Activated T-helper 9 cell treated with anti-CD3 and anti-CD28 coated beads, Interleukin-2, amount 50 U/mL, for 16 hours (primary cell): Measurements from ENCODE around the gene PRKCG.
A peak's percentile ranks its signal among the peaks of the same experiment; 100 is the strongest.
"Not testable (repeated sequence)": the region's sequence is repeated elsewhere in the genome, so short reads cannot be mapped to it uniquely, and the experiment has no call there.

Source experiments
- DNase-seq: peaks from one replicate; pipeline ENCODE4 v3.0.0-alpha.2; 2020; ENCODE audit warnings: low read depth

PRKCG gene

DNA sequence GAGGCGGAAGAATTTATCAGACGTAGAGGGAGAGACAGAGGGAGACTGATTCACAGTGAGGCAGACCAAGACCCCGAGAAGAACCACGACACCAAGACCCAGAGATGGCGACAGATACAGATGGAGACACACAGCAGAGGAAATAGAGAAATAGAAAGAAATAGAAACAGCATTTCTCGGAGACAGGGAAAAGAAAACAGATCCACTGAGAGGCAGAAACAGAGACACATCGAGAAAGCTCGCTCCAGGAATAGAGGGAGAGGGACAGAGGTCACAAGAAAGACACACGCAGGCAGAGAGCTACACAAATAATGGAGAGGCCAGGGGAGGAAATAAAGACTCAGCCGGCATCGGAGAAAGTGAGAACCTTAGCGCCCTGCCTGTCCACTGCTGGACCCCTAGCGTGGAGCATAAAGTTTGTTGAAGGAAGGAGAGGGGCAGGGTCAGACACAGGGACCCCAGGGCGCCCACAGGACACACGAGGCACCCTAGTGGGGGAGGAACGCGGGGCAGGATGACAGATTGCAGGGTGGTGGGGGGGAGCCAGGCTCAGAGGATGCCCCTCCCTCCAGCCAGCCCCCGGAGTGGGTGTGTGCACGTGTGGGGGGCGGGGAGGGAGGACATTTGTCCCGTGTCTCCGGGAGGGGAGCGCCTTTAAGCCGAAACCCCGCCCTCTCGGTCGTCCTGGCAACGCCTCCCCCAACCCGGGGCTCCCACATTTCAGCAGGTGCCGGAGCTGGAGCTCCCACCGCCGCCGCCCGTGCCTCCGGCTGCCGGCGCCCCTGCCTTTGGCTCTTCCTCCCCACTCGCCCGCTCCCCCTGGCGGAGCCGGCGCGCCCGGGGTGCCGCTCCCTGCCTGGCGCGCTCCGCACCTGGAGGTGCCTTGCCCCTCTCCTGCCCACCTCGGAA lies at the start of gene PRKCG:
PRKCG (plus strand) TSS at position 716 of the 909 bp plus-strand sequence. CDS start 298 bp downstream, outside the sequence.
- DNase-seq = peak; percentile 45

DNA sequence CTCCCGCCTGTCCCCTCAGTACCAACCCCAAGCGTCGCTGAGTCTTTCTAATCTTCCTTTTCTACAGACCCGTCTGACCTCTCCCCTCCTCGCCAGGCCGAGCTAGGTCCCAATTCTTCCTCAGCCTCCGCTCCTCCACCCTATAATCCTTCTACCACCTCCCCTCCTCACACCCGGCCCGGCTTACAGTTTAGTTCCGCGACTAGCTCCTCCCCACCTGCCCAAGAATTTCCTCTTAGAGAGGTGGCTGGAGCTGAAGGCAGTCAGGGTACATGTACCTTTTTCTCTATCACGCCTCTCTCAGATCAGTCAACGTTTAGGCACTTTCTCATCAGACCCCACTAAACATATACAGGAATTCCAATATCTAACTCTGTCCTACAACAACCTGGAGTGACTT lies 49.1 kb upstream of the PRKCG start:
- DNase-seq = not testable (repeated sequence)

DNA sequence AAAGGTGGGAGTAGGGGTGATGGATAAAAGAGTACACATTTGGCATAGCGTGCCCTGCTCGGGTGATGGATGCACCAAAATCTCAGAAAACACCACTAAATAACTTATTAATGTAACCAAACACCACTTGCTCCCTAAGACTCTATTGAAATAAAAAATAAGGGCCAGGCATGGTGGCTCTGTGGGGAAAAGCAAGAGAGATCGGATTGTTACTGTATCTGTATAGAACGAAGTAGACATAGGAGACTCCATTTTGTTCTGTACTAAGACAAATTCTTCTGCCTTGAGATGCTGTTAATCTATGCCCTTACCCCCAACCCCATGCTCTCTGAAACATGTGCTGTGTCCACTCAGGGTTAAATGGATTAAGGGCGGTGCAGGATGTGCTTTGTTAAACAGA lies 43.6 kb upstream of the PRKCG start:
- DNase-seq = not testable (repeated sequence)

DNA sequence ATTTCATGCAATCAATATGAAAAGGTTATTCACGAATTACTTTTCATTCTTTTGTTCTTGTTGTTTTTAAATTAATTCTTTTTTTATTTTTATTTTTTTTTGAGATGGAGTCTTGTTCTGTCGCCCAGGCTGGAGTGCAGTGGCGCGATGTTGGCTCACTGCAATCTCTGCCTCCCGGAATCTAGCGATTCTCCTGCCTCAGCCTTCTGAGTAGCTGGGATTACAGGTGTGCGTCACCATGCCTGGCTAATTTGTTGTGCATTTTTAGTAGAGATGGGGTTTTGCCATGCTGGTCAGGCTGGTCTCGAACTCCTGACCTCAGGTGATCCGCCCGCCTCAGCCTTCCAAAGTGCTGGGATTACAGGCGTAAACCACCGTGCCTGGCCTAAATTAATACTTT lies 41.8 kb upstream of the PRKCG start:
- DNase-seq = not testable (repeated sequence)

DNA sequence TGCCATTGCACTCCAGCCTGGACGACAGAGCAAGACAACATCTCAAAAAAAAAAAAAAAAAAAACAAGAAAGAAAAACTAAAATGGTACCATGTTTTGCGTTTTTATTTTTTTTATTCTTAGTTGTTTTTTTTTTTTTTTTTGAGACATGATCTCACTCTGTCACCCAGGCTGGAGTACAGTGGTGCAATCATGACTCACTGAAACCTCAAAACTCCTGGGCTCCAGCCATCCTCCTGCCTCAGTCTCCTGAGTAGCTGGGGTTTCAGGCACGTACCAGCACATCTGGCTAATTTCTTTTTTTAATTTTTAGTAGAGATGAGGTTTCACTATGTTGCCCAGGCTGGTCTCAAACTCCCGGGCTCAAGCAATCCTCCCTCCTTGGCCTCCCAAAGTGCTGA lies 41.1 kb upstream of the PRKCG start:
- not testable (repeated sequence) for DNase-seq

DNA sequence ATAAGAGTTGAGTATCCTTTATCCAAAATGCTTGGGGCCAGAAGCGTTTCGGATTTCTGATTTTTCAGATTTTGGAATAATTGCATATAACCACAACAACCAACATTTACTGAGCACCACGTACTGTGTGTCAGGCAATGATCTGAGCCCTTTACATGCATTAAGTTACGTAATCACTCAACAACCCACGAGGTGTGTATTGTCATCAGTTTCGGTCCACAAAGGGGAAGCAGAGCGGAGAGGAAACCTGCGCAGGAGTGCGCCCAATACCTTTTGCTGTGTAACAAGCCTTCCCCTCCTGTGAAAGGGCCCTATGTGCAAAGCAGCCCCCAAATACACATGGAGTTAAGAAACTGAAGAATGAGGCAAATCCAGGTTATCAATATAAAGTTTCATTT lies 37.1 kb upstream of the PRKCG start:
- DNase-seq = no peak

DNA sequence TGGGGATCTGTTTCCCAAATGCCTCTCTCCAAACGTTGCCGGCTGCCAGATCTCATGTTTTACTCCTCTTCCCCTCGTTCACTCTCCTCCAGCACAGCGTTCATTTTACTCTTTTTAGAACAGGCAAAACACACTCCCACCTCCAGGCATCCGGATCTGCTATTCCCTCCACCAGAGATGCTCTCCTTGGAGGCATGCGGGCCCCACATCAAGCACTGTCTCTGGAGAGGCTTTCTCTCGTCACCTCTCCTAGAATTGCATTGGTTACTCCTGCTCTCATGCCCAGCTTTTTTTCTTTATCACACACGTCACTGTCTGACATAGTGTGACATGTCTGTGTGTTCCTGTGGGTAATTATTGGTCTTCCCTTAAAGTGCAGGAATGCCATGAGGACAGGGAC lies 34.4 kb upstream of the PRKCG start:
- no peak for DNase-seq

DNA sequence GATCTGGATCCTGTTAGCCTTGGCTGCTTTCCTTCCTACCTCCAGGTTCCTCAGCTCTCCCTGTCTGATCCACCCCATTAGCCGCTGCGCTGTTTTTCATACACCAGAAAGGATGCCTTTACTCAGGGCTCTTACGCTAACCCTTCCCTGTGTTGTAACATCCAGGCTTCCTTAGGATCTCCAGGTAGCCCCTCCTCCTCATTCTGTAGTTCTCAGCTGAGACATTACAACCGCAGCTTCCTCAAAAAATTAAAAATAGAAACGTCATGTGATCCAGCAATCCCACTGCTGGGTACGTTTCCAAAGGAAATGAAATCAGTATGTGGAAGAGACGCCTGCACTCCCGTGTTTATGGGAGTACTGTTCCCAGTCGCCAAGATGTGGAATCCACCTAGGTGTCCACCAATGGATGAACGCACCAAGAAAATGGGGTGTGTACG lies 32.7 kb upstream of the PRKCG start:
- DNase-seq = no peak

DNA sequence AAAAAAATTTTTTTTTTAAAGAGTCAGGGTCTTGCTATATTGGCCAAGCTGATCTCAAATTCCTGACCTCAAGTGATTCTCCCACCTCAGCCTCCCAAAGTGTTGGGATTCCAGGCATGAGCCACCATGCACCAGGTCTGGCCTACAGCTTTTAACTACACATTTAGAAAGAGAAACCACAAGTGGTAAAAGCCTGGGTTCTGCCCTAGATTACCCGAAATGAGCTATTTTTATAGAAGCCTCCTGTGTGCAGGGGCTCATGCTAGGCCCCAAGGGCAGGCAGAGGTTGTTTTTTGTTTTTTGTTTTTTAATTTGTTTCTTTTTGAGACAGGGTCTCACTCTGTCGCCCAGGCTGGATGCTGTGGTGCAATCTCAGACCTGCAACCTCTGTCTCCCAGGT lies 28.3 kb upstream of the PRKCG start:
- no peak for DNase-seq

DNA sequence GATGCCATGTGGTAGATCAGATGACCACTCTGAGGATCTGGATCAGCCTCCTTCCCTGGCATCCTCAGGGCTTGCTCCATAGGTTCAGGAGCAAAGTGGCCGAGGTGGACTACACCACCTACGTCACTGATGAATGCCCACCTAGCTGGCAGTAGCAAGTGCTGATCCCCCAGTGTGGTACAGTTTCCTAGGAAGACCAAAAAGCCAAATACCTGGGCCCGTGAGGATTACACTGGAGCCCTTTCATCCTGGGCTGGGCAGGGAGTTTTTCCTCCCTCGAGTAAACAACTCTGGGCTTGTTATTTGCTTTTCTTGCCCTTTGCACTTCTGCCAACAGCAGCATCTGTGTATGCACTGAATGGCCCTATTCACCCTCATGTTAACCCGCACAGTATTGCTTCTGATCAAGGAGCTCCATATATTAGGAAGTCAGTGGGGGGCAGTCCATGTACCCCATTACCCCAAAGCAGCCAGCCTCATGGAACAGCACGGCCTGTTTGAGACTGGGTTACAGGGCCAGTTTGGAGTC lies 17.6 kb upstream of the PRKCG start:
- no peak for DNase-seq

DNA sequence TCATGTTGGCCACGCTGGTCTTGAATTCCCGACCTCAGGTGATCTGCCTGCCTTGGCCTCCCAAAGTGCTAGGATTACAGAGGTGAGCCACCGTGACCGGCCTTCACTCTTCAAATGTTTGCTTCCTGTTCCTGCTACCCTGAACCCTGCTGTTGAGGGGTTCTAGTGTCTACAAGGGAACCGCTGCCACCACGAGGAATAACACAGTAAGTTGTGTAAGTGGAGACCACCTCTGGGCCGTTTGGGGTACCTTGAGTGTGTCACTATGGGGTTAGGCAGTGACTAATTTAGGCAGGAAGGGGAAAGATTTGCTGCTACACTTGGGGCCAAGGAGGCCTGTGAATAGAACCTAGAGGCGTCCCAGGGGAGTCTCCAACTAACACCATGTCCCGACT lies 16.5 kb upstream of the PRKCG start:
- DNase-seq = no peak

DNA sequence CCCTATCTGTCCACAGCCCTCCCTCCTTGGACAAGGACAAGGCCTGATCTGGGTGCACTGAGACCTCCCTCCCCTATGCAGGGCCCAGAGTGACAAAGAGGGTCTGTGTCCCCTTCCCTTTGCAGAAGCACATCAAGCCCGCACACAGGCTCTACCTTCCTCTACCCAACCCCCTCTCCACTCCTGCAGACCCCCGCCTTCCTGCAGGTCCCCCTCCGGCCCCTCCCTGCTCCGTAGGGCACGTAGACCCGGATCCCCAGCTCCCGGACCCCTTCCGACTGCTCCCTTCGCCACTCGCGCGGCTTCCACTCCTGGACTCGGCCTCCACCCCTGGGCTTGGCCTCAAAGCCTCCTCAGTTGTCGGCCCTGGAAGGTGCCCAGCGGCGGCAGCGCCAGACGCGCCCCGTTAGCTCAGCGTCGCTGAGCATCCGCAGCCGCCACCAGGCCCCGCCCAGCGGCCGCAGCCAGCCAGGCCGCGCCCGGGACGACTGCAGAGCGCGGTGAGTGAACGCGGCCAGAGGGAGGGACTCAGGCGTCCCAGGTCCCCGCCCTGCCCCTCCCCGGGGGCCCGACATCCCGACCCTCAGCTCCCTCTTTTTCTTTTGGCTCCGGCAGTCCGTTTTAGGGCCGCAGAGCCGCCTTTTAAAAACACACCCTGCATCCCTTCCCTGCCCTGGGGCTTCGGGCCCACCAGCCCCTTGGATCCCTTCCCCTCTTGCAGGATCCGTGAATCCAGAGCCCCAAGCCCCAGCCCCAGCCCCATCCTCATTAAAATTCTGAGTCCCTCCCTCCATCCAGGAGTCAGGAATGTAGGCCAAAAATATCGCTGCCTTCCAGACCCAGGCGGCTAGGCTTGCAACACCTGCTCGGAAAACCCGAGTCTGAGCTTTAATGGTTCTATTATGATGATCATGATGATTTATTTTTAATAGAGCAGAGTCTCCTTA lies 15.8 kb upstream of the PRKCG start:
- peak; percentile 50 for DNase-seq

DNA sequence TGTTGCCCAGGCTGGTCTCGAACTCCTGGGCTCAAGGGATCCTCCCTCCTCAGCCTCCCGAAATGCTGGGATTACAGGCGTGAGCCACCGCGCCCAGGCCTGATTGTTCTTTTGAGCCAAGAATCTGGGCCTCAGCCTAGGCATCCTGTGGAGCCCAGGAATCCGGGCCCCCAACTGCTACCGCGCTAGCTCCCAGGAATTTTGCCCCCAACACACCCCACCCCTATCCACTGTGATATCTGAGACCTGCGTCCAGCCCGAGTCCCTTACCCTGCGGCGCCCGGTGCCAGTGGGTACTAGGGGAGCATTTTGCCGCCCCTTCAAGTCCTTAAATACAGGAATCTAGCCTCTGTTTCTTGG lies 15.2 kb upstream of the PRKCG start:
- no peak for DNase-seq

DNA sequence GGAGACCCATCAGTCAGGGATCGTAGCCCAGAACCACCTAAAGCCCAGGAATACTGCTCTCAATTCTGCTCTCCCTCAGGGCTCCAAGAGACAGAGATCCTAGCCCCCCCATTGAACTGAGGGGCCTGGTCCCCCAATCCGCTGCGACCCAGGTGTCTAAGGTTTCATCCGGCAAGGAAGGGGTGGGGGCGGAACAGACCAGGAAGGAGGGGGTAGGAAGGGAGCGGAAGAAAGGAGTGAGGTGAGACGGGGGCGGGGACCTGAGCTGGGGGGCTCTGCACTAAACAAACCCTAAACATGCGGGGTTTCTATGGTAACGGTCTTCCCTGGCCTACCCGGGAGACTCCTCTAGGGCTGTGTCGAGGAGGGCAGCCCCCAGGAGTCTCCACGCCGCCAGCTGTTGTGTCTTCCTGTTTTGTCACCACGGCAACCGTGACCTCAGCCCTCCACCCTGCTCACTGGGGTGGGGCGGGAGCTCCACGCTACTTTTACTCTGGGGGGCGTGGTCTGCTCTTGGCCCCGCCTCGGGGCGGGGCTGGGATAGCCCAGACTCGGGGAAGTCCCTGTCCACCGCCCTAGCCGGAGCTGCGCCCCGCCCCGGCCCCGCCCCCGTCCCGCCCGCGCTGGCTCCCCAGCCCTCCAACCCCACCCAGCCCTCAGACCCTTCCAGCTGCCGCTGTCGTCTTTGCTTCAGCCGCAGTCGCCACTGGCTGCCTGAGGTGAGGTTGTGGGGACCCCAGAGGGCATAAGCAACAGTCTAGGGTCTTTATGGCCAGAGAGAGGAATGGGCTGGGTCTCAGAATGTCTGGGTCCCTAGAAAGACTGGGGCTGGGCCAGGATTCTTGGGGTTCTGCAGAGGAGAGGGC lies 14.5 kb upstream of the PRKCG start, which contains the start of gene MYADM:
MYADM (plus strand) TSS at position 659 of the 866 bp plus-strand sequence. CDS start 5,647 bp downstream, outside the sequence.
- DNase-seq = peak; percentile 99

DNA sequence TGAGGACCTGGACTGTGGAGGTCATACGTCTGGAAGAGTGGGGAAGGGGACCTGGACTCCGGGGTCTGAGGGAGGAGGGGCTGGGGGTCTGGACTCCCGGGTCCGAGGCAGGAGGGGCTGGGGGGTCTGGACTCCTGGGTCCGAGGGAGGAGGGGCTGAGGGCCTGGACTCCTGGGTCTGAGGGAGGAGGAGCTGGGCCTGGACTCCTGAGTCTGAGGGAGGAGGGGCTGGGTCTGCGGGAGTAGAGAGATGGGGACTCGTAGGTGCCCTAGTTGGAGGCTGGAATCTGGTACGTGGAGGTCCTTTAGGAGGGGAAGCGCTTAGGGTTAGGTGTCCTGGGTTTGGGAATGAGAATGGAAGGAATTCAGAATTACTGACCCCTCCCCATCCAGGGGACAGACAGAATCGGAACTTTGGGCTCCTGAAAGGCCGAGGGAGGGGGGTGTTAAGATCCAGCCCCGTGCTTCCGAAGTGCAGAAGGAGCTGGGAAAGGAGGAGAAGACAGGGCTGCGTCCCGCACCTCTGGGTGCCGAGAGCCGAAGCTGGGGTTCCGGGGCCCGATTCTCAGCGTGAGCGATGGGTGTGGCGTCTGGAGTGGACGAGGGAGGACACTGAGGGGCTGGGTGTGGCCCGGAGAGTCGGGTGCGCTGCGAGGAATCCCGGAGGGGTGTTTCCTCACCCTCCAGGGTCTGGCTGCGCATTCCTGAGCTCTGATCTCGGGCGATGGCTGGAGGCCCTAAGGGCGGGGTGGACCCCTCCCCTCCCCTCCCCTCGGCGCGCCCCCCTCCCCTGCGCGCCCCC lies 13.7 kb upstream of the PRKCG start:
- no peak for DNase-seq

DNA sequence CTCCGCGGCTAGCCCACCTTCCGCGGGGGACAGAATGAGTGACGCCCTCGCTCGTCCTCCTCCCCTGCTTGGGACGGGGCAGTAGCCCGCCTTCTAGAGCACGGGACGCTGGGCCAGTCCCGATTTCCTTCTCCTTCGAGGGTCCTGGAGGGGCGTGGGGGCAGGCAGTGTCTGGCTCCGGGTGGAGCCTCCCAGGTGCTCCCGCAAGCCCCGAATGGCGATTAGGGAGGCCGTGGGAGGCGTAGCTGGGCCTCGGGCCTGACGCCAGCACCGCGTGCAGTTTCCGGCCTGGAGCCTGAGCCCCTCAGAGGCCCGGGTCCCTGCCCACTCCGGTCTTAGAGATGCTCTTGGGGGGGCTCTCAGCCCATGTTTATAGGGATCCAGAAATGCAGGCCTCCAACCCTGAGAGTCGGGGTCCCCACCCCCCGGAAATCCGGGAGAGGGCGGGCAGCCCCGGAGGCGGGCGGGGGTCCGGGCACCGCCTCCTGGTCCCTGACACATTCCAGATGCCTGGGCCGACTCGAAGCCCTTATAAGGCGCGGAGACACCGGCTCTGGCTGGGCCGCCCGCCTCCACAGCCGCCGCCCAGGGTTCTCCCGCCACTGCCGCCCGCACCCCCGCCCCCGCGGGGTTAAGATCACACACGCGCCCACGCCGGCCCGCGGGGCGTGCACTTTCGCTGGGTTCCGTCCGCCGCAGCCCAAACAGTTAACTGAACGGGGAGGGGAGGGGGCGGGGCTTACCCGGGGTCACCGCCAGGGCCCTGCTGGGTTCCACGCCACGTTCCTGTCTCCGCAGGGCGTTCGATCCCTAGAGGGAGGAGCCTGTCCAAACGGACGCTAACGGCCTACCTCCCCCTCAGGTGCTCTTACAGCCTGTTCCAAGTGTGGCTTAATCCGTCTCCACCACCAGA lies 12.8 kb upstream of the PRKCG start:
- peak; percentile 79 for DNase-seq

DNA sequence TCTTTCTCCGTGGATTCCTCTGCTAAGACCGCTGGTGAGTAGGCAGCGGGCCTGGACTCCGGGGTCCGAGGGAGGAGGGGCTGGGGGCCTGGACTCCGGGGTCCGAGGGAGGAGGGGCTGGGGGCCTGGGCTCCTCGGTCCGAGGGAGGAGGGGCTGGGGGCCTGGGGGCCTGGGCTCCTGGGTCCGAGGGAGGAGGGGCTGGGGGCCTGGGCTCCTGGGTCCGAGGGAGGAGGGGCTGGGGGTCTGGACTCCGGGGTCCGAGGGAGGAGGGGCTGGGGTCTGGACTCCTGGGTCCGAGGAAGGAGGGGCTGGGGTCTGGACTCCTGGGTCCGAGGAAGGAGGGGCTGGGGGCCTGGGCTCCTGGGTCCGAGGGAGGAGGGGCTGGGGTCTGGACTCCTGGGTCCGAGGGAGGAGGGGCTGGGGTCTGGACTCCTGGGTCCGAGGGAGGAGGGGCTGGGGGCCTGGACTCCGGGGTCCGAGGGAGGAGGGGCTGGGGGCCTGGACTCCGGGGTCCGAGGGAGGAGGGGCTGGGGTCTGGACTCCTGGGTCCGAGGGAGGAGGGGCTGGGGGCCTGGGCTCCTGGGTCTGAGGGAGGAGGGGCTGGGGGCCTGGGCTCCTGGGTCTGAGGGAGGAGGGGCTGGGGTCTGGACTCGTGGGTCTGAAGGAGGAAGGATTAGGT lies 12.1 kb upstream of the PRKCG start:
- not testable (repeated sequence) for DNase-seq

DNA sequence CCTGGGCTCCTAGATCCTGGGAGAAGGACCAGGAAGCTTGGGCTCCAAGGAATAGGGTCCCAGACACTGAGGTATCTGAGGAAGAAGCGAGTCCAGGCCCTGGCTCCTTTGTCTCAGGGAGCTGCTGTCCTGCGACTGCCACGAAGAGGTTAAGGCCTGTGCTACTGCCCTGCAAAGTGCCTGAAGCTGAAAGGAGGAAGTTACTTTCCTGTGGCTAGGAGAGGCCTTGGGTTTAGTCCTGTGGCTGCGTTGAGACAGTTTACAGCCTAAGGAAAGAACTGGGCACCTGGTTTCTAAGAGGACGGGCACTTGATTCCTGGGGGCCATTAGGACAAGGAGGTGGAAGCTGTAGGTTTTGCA lies 11.5 kb upstream of the PRKCG start:
- DNase-seq = no peak

DNA sequence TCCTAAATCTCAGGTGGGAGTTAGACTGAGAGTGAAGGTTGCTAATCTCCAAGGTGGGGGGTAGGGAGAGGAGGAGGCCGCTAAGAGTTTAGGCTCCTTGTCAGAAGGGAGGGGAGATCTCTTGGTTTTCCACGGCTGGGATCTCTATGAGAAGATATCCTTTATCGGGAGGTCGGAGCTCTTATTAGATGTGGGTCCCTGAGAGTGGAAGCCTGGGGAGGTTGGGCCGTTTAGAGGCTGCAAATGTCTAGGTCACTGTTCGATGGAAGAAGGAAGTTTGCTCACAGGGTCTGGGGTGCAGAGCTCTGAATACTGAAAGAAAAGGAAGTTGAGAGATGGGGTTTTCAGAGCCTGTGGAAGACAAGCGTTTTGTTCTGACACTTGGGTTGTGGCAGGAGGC lies 10.5 kb upstream of the PRKCG start:
- no peak for DNase-seq
